Vagina (tissue), 2 donors: ENCODE results near the gene PRRT2.

Experiments
- POLR2A ChIP-seq, 2 donors: fragments of 450-650 bp; IDR thresholded peaks; one replicate each; pipeline ENCODE4 v1.6.1; 2017; ENCODE audit warnings: antibody characterized with exemption in 2 of 2, mild to moderate bottlenecking in 2 of 2, moderate library complexity in 2 of 2
- POLR2AphosphoS5 ChIP-seq, 2 donors: sonication (generic); formaldehyde crosslinking; IDR thresholded peaks; one replicate each; pipeline ENCODE4 v1.9.0; 2017; ENCODE audit warnings: antibody characterized with exemption in 2 of 2, mild to moderate bottlenecking in 2 of 2, low read depth in 1 of 2; ENCODE audit not compliant: insufficient read depth in 1 of 2
- TF ChIP-seq, protein P1 (sequence below), 3 experiments: fragments of 450-650 bp in 2 of 3; fragments of 200-600 bp in 1 of 3; sonication (generic) in 1 of 3; IDR thresholded peaks; one replicate each; pipeline ENCODE4 v1.5.1; 2017 to 2019; ENCODE audit warnings: antibody characterized with exemption in 3 of 3, mild to moderate bottlenecking in 2 of 3, moderate library complexity in 2 of 3

- TF ChIP-seq, protein P1, sequence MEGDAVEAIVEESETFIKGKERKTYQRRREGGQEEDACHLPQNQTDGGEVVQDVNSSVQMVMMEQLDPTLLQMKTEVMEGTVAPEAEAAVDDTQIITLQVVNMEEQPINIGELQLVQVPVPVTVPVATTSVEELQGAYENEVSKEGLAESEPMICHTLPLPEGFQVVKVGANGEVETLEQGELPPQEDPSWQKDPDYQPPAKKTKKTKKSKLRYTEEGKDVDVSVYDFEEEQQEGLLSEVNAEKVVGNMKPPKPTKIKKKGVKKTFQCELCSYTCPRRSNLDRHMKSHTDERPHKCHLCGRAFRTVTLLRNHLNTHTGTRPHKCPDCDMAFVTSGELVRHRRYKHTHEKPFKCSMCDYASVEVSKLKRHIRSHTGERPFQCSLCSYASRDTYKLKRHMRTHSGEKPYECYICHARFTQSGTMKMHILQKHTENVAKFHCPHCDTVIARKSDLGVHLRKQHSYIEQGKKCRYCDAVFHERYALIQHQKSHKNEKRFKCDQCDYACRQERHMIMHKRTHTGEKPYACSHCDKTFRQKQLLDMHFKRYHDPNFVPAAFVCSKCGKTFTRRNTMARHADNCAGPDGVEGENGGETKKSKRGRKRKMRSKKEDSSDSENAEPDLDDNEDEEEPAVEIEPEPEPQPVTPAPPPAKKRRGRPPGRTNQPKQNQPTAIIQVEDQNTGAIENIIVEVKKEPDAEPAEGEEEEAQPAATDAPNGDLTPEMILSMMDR (IDR thresholded peaks at IDR 0.05) = no peak
- no peak for TF ChIP-seq POLR2A (IDR thresholded peaks at IDR 0.05)
- peak in 1 of 2 donors; percentile 57 for TF ChIP-seq POLR2AphosphoS5 (IDR thresholded peaks at IDR 0.05; ENCODE audit: insufficient read depth in 1 of 2, low read depth in 1 of 2)
Observed at GRCh38 chr16:29820730-29821642, 9.0 kb downstream of the PRRT2 start.
